Tibial nerve (tissue), 4 donors: ENCODE results near the gene RBM38. TPM values are rescaled to one million over a fixed set of nuclear protein-coding genes. Genes with fewer than 3 reads are reported as not detected.

Experiments used
- DNase-seq, 2 donors: peaks; one replicate each; pipeline ENCODE4 v3.0.0-alpha.2; 2019; ENCODE audit warnings: low spot score in 2 of 2
- H3K27ac ChIP-seq, 4 donors: fragments of 200-600 bp; sonication (generic) in 3 of 4; one replicate each; pipeline ENCODE4 v1.5.1; 2017 to 2019; ENCODE audit warnings: mild to moderate bottlenecking in 1 of 4
- H3K27me3 ChIP-seq, 2 donors: fragments of 200-600 bp; sonication (generic) in 1 of 2; one replicate each; pipeline versions ENCODE4 v1.5.1 to v1.6.0; 2017 to 2019
- H3K36me3 ChIP-seq, 3 donors: fragments of 200-600 bp; sonication (generic); one replicate each; pipeline ENCODE4 v1.5.1; 2018 to 2019
- H3K4me1 ChIP-seq, 4 donors: fragments of 200-600 bp; sonication (generic) in 3 of 4; one replicate each; pipeline ENCODE4 v1.5.1; 2017 to 2019
- H3K4me3 ChIP-seq, 4 donors: fragments of 200-600 bp; sonication (generic) in 3 of 4; one replicate each; pipeline ENCODE4 v1.5.1; 2017 to 2019; ENCODE audit warnings: mild to moderate bottlenecking in 1 of 4, moderate library complexity in 1 of 4
- H3K9me3 ChIP-seq, 4 donors: fragments of 200-600 bp; sonication (generic) in 3 of 4; one replicate each; pipeline ENCODE4 v1.5.1; 2017 to 2019
- CTCF ChIP-seq, 5 experiments: fragments of 200-600 bp in 3 of 5; fragments of 450-650 bp in 2 of 5; sonication (generic) in 3 of 5; IDR thresholded peaks; one replicate each; pipeline ENCODE4 v1.5.1; 2016 to 2019; ENCODE audit warnings: antibody characterized with exemption in 5 of 5, mild to moderate bottlenecking in 3 of 5, moderate library complexity in 2 of 5
- EP300 ChIP-seq, 2 donors: sonication (generic); formaldehyde crosslinking; IDR thresholded peaks; one replicate each; pipeline ENCODE4 v1.6.1; 2017; ENCODE audit warnings: antibody characterized with exemption in 2 of 2, mild to moderate bottlenecking in 1 of 2
- POLR2A ChIP-seq, 2 donors: fragments of 450-650 bp; IDR thresholded peaks; one replicate each; pipeline ENCODE4 v1.6.1; 2017; ENCODE audit warnings: antibody characterized with exemption in 2 of 2, mild to moderate bottlenecking in 2 of 2, moderate library complexity in 2 of 2
- WGBS, 2 donors: methylation state at CpG; one replicate each; pipeline ENCODE4 v1.1.5; 2018; 5-methylcytosine and 5-hydroxymethylcytosine counted together
- total RNA-seq, 4 donors: library from RNA; depleted of rRNA; stranded (reverse); fragments of >200 nt; gene quantifications; one replicate each; pipeline ENCODE4 v1.1.0, GENCODE V29; 2016

Gene RBM38
- total RNA-seq, 4 donors from 2014 or later = 4.8 to 14.4 (median 5.8) TPM

DNA sequence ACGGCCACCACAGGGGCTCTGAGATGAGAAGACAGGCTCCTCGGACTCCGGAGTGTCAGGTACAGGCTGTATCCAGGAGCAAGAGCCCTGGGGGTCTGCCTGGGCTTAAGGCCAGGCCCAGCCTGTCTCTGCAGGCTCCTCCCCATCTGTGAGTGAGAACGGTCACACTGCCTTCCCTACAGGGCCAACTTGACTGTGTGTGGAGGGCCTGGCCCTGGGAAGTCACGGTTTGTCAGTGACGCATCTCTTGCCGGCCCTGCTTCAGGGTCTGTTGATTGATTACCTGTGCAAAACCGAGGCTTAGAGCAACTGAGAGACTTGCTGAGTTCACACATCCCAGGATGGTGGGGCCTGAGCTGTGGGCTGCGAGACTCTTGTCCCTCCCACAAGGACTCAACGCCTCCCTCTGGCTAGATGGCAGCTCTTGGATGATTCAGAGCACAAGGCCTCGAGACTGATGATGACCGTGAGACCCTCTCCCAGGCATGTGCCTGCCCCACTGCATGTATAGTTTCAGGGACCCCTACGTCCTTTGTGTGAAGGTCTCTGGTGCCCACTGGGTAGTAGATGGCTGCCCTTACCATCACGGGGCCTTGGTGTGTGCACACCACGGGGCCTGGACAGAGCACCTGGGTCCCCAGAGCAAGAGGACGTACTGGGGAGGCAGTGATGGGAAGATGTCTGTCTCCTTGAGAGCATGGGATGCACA is 5.9 kb downstream of the RBM38 start:
- no peak for TF ChIP-seq CTCF (IDR thresholded peaks at IDR 0.05)
- TF ChIP-seq EP300 (IDR thresholded peaks at IDR 0.05) = no peak
- no peak for TF ChIP-seq POLR2A (IDR thresholded peaks at IDR 0.05)
- Histone ChIP-seq H3K9me3 (no peaks in the 10 kb centered on the region), H3K36me3 (peaks cover 0 to 27% (median 0%) of the 10 kb centered on the region in 3 donors), H3K4me1 (peaks cover 0 to 87% (median 73%) of the 10 kb centered on the region in 4 donors), H3K27me3 (no peaks in the 10 kb centered on the region), H3K27ac (peak overlapping the region in 3 of 4 donors; percentile 83 to 88 (median 87)), H3K4me3 (no peak overlapping the region)
- WGBS, 2 donors = 81 to 88% methylated on average over 14 of the region's 16 CpGs
- no peak for DNase-seq

DNA sequence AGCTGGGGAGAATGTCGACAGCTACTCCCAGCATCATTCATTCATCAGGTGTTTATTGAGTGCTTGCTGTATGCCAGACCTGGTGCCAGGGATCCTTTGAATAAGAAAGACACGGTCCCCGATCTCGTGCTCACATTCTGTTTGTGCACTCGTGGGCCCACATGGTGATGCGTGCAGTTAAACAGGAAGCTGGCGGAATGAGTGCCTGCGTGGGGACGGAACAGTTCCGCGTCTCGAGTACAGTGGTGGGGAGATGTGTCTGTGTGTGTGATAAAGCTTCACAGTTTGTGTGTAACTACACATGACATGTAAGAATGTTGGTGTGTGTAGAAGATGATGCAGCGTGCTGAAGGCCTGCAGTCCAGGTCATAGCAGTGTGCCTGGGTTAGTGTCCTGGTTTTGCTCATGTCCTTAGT is 6.5 kb downstream of the RBM38 start:
- Histone ChIP-seq H3K9me3 (no peaks in the 10 kb centered on the region), H3K36me3 (peaks cover 0 to 33% (median 0%) of the 10 kb centered on the region in 3 donors), H3K27ac (peak overlapping the region; percentile 64 to 88 (median 85)), H3K27me3 (no peaks in the 10 kb centered on the region), H3K4me1 (peaks cover 0 to 82% (median 71%) of the 10 kb centered on the region in 4 donors), H3K4me3 (no peak overlapping the region)
- WGBS, 2 donors = 34 to 43% methylated on average over 13 of the region's 13 CpGs
- DNase-seq = no peak
- no peak for TF ChIP-seq POLR2A (IDR thresholded peaks at IDR 0.05)
- TF ChIP-seq CTCF (IDR thresholded peaks at IDR 0.05) = no peak
- TF ChIP-seq EP300 (IDR thresholded peaks at IDR 0.05) = no peak

GRCh38 chr20:57398231-57398821 is 7.1 kb downstream of the RBM38 start:
- H3K4me1 ChIP-seq = peaks cover 0 to 76% (median 67%) of the 10 kb centered on the region in 4 donors
- no peak for TF ChIP-seq CTCF (IDR thresholded peaks at IDR 0.05)
- no peak for TF ChIP-seq POLR2A (IDR thresholded peaks at IDR 0.05)
- no peak for TF ChIP-seq EP300 (IDR thresholded peaks at IDR 0.05)
- peak overlapping the region; percentile 64 to 88 (median 85) for H3K27ac ChIP-seq
- no peak for DNase-seq
- 53 to 56% methylated on average over 17 to 21 of the region's 27 CpGs for WGBS, 2 donors
- no peaks in the 10 kb centered on the region for H3K9me3 ChIP-seq
- H3K27me3 ChIP-seq = no peaks in the 10 kb centered on the region
- H3K36me3 ChIP-seq = peaks cover 0 to 38% (median 0%) of the 10 kb centered on the region in 3 donors
- no peak overlapping the region for H3K4me3 ChIP-seq

DNA sequence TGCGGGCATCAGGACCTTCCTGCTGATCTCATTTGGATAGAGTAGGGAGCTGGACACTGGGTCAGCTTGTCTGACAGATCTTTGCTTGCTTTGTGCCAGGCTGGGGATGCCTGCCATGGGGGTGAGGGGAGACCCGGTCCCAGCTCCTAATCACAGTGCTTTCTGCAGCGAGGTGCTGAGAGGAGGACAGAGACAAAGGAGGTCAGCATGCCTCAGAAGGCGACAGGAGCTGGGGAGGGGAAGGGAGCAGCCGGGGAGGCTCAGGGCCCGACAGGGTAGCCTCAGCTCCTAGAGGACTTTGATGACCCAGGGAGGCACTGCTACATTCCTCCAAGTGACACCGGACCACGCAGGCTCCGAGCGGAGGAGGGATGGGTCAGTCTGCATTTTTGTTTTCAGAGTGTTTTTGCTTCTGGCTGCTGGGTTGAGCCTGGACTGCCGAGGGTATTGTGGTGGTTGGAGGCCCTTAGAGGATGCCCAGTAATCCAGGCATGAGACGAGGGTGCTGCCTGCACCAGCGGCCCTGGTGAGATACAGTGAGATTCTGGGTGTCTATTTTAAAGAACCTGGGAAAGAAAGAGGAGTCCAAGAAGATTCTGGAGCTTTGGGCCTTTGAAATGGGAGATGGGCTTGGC is 7.8 kb downstream of the RBM38 start:
- no peak for TF ChIP-seq EP300 (IDR thresholded peaks at IDR 0.05)
- TF ChIP-seq CTCF (IDR thresholded peaks at IDR 0.05) = no peak
- no peak for TF ChIP-seq POLR2A (IDR thresholded peaks at IDR 0.05)
- Histone ChIP-seq H3K4me3 (no peak overlapping the region), H3K27me3 (no peaks in the 10 kb centered on the region), H3K9me3 (no peaks in the 10 kb centered on the region), H3K4me1 (peaks cover 0 to 69% (median 63%) of the 10 kb centered on the region in 4 donors), H3K27ac (peak overlapping the region; percentile 64 to 88 (median 85)), H3K36me3 (peaks cover 0 to 41% (median 0%) of the 10 kb centered on the region in 3 donors)
- DNase-seq = no peak
- 49 to 51% methylated on average over 13 of the region's 13 CpGs for WGBS, 2 donors
